A204.1 (cell line): ENCODE results near the gene RYR3.

ENCODE experiments used
- FAIRE-seq: peaks from 2 replicates; lab custom pipeline; 2012; peaks lifted over from hg19 to GRCh38; lab: Jason Lieb, UNC

Gene RYR3

GRCh38 chr15:33310481-33311311 is at the start of gene RYR3:
Gene RYR3 (plus strand): TSS chr15:33310967. CDS start chr15:33311046, 79 bp downstream.
- no peak for FAIRE-seq

GRCh38 chr15:33262306-33262705 is 48.5 kb upstream of the RYR3 start:
- no peak for FAIRE-seq

DNA sequence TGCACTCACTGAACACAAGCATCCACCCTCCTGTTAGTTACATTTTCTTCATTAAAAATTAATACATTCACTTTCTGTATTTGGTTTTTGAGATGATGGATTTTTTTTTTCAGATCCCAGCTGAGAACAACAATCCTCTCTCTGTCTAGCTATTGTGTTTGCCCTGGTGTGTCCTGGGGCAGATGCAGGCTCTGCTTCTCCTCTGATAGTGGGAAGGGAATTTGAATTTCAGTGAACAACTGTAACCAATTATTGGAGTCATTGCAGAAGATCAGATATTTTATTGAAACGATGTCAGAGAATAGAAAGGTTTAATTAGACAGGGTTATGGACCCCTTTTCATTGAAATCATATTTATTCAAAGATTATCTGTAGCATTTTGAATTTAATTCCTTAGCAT is 33.1 kb upstream of the RYR3 start:
- no peak for FAIRE-seq

- FAIRE-seq, result no peak
These were observed 31.8 kb upstream of the RYR3 start for GRCh38 chr15:33278816-33279612.

GRCh38 chr15:33279613-33280205 is 31.1 kb upstream of the RYR3 start:
- FAIRE-seq, result no peak

GRCh38 chr15:33282226-33283020 is 28.3 kb upstream of the RYR3 start:
- no peak for FAIRE-seq

DNA sequence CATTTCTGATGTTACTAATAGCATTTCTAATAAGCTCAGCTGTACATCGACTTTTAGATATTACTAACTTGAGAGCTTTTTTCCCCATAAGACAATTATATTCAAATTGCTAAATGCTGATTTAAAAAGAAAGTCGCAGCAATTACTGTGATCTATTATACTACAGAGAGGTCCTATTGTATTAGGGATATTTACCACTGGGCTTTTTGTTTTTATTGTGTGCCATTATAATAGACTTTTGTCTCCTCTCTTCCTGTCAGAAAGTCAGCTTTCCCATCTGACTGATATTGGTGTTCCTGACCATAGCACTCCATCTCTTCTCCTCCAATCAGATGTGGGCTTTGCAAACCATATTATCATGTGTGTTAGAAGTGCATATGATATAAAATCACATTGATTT is 27.2 kb upstream of the RYR3 start:
- FAIRE-seq, result no peak

DNA sequence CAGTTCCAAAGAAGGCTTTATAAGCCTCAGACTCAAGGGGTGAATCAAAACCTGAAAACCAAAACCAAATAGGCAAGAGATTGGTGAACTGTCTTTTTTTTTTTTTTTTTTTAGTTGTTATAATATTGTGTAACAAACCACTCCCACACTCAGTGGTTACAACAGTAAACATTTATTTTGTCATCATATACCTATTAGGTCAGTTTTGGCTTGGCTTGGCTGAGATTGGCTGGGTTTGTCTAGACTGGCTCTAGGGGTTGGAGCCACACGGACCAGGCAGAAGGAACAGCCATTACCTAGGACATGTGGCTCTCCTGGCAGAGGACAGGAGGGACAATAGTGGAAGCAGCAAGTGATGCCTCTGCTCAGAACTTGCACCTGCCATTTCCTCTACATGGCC is 26.4 kb upstream of the RYR3 start:
- FAIRE-seq, result no peak

DNA sequence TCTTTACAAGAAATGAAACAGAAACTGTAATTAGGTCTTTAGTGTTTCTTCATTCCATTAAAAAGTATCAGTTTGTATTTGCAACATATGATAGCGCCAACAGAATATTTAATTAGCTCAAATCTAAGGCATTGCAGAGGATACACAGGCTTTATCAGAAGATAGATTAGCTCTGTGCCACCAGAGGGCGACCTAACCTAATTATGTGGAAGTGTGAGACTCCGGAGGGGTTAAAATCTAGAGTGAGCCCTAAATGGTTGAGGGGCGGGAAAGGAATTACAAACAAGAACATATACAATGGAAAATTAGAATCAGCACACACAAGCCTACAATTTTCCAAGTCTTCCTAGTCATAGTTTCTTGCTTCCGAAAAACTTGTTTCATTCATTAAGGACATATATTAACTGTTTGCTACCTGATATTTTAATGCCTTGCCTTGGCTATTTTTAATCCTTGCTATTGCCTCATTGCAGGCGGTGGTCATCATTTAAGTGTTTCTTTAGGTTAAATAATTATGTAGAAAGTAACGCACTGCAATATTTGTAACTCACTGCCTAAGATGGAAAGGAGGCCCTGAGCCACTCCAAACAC is 18.0 kb upstream of the RYR3 start:
- FAIRE-seq, result peak; percentile 80

DNA sequence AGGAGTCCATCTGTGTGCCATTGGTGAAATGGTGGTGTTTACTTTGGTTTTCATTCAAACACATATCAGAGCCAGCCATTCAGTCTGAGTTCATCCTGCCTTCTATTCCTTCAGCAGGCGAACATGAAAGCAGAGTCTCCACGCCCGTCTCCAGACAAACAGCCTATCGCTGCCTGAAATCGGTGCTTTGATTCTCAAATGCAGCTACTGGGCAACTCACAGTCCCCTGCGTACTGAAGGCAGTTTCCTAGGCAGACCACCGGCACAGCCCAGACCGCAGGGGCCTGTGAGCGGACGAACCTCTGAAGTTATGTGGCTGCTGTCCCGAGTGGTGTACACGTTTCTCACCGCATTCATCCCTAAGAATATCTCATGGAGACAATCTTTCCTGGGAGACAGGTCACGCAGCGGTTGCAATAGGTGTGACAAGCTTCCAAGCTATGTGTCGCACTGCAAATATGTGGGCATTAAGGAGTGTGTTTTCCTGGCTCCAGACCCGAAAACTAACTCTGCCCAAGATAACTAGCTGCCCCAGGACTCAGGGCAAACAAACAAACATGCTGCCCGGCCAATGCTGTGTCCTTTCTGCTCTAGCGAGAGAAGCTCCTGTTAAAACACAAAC is 16.9 kb upstream of the RYR3 start:
- no peak for FAIRE-seq

- FAIRE-seq, result no peak
These were observed 14.7 kb upstream of the RYR3 start for GRCh38 chr15:33296050-33296449.

DNA sequence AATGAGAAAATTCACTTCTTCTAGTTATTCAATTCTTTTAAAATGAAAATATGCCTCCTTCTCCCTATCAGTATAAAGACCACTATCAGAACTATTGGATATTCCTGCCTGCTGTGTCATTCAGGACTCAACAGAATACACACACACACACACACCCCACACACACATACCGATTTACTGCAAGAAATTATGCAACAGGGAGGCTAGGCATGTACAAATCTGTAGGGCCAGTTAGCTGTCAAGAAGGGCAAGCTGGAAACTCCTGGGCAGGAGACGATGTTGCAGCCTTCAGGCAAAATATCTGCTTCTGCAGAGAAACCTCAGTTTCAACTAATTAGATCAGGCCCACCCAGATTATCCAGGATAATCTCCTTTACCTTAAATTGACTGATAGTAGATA is 13.9 kb upstream of the RYR3 start:
- FAIRE-seq, result no peak

DNA sequence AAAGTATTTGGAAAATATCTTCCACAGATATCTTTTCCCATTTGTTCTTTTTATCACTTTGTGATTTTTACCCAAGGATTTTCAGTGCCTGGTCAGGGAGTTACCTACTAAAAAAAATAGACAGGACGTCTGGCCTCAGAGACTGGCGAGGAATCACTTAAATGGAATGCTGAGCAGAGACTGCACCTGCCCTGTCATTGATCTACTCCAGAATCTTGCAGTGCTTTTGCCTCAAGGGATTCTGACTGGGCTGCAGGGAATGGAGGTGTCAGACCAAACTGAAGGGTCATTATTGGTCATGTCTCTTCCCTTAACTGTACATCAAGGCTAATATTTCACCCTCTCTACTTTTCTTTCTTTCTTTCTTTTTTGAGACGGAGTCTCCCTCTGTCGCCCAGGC is 12.1 kb upstream of the RYR3 start:
- FAIRE-seq, result no peak

DNA sequence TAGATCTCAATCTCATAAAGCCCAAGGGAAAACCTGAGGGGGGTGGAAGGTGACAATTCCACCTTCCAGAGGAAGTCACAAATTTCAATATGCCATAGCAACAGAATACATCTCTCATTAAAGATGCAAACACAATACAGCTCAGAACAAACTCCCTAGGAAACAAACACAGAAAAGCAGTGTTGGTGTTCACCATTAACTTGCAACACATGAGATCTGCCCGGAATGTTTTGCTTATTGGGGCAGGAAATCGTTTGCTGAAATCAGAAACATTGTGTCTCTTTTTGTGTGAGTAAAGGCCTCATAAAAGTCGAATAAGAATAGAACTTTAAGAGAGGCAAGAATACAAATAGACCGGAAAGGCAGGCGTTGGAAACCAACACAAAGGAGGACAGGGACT is 5.8 kb upstream of the RYR3 start:
- no peak for FAIRE-seq

GRCh38 chr15:33309602-33310276 is 1.0 kb upstream of the RYR3 start:
- no peak for FAIRE-seq

GRCh38 chr15:33311312-33311971 is 675 bp downstream of the RYR3 start:
- FAIRE-seq, result no peak

GRCh38 chr15:33313491-33313890 is 2.7 kb downstream of the RYR3 start:
- FAIRE-seq, result no peak

DNA sequence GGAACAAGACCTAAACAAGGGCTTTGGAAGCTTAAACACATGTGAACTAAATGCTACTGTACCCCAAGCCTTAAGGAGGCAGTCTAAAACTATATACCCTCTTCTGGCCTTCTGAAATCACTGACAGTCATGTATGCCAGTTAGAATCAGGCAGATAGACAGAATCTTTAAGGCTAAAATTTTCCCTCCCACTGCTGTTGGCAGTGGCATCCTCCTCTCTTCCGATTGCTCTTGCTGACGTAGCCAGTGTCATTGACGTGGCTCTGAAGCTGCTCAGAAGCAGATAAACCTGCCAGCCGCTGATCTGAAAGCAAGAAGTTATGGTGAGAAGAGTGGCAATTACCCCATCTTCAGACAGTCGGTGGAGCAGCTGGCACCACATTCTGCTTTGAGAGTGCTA is 3.3 kb downstream of the RYR3 start:
- no peak for FAIRE-seq

DNA sequence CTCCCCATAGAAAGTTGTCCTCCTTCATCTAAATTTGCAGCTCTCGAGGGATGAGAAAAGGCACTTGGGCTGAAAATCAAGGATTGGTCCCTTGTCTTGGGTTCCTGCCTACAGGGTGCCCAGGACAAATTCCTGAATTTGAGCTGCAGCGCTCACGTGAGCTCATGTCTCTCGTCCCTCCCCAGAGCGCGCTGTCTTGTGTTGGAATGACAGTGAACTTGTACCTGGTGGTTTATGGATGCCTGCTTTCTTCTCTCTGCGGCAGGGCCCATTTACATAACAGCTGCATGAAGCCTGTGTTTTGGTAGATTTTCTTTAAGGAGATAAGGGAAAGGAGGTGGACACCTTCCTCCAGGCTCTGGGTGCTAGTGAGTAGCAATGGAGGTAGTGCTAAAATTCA is 4.3 kb downstream of the RYR3 start:
- FAIRE-seq, result no peak

DNA sequence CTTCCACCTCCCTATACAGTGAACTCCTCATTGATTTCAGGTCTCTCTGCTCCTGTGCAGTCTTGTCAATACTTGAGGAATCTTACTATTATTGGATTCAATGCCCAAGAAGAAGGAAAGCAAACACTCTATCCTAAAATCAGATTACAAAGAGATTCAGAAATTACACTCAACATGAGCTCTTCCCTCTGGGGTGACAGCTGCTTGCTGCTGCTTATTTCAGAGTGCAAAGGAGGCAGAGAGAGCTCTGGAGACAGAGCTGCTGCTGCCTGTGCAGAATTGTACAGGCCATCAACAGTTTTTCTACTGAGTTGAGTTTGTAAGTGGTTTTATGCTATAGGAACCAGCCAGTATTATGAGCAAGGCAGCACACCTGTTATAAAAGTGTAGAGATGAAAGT is 7.1 kb downstream of the RYR3 start:
- no peak for FAIRE-seq
